ENCODE measurements around the gene ANKMY1.
"Not testable (repeated sequence)": the region's sequence is repeated elsewhere in the genome, so short reads cannot be mapped to it uniquely, and the experiment has no call there.

Gene ANKMY1

DNA sequence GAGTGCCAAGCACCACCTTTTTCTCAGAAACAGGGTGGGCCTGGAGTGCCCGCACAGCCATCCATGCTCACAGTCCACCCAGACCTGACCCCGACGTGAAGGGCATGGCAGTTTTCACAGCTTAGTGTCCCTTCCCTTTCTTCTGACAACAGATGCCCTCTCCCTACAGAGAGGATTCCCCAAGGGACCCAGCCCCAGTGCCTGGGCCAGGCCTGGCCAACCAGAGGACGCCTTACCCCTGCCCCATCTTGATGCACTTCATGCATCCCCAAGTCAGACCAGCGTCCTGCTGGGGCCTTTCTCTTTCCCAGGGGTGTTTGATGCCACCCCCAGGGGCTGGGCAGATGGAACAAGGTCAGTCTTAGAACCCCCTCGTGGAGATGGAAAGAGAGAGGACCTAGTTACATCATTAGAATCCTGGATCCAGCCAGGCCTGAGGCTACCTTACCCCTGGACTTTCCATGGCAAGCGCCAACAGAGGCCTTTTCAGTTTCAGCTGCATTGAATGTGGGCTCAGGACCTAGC is 3.8 kb downstream of the ANKMY1 start:
- TF ChIP-seq, protein P1, sequence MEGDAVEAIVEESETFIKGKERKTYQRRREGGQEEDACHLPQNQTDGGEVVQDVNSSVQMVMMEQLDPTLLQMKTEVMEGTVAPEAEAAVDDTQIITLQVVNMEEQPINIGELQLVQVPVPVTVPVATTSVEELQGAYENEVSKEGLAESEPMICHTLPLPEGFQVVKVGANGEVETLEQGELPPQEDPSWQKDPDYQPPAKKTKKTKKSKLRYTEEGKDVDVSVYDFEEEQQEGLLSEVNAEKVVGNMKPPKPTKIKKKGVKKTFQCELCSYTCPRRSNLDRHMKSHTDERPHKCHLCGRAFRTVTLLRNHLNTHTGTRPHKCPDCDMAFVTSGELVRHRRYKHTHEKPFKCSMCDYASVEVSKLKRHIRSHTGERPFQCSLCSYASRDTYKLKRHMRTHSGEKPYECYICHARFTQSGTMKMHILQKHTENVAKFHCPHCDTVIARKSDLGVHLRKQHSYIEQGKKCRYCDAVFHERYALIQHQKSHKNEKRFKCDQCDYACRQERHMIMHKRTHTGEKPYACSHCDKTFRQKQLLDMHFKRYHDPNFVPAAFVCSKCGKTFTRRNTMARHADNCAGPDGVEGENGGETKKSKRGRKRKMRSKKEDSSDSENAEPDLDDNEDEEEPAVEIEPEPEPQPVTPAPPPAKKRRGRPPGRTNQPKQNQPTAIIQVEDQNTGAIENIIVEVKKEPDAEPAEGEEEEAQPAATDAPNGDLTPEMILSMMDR (IDR thresholded peaks at IDR 0.05; ENCODE audit: insufficient read depth, low read depth, low read length, missing control alignments) = no peak
- no peak for DNase-seq (ENCODE audit: low read depth)
- H3K4me3 ChIP-seq (ENCODE audit: low read depth, low read length) = no peak overlapping the region

DNA sequence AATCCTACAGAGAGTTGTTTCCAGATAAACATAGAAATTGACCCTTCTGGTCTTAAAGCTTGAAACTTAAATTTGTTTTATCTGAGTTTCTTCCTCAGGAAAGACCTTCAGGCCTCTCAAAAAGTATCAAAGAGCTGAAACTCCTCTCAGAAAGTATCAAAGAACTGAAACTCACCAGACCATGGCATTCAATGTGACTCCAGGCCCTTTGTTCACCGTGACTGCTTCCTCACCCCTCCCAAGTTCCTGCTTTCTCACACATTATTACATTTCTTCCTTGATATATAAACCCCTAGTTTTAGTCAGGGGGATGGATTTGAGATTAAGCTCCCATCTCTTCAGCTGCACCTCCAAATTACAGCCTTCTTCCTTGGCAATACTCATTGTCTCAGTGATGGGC is 6.0 kb downstream of the ANKMY1 start:
- TF ChIP-seq, protein P1 (IDR thresholded peaks at IDR 0.05; ENCODE audit: insufficient read depth, low read depth, low read length, missing control alignments) = no peak
- peak; percentile 37 for DNase-seq (ENCODE audit: low read depth)
- no peak overlapping the region for H3K4me3 ChIP-seq (ENCODE audit: low read depth, low read length)

DNA sequence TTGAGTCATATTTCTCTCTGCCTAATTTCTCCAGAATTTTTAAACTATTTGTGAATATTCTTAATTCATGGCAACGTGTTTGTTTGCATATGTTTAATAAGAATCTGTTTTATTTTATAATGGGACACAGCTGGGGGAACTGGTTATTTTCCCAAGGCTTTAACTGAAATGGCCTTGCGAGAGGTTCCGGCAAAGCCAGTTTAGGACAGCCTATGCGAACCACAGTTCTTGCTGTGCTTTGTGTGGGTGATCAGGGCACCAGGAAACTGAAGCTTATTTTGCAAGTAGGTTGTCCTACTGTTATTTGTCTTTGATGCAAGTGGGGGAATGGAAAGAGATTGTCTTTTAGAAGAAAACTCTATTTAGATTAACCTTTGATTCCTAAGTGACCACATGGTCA is 6.5 kb downstream of the ANKMY1 start:
- no peak for DNase-seq (ENCODE audit: low read depth)
- TF ChIP-seq, protein P1 (IDR thresholded peaks at IDR 0.05; ENCODE audit: insufficient read depth, low read depth, low read length, missing control alignments) = no peak
- no peak overlapping the region for H3K4me3 ChIP-seq (ENCODE audit: low read depth, low read length)

DNA sequence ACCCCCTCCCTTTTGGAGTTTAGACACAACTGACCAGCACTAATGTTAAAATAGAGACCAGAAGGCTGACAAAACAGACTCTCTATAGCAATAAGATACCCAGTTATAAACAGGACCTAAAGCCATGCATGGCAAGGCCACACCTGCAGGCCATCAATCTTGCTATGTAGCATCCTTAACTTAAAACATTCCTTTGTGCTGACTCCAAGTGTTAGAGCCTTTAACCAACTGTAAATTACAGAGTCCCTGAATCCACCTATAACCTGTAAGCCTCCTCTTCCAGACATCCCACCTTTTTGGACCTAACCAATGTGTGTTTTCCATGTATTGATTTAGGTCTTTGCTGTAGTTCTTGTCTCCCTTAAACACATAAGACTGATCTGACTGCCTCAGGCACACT is 17.9 kb downstream of the ANKMY1 start:
- TF ChIP-seq, protein P1 (IDR thresholded peaks at IDR 0.05; ENCODE audit: insufficient read depth, low read depth, low read length, missing control alignments) = no peak
- H3K4me3 ChIP-seq (ENCODE audit: low read depth, low read length) = no peak overlapping the region
- no peak for DNase-seq (ENCODE audit: low read depth)

DNA sequence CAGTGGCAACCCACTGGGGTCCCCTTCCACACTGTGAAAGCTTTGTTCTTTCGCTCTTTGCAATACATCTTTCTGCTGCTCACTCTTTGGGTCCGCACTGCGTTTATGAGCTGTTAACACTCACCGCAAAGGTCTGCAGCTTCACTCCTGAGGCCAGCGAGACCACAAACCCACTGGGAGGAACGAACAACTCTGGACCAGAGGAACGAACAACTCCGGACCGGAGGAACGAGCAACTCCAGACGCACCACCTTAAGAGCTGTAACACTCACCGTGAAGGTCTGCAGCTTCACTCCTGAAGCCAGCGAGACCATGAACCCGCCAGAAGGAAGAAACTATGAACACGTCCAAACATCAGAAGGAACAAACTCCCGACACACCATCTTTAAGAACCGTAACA is 18.7 kb downstream of the ANKMY1 start:
- DNase-seq (ENCODE audit: low read depth); H3K4me3 ChIP-seq (ENCODE audit: low read depth, low read length): not testable (repeated sequence)

DNA sequence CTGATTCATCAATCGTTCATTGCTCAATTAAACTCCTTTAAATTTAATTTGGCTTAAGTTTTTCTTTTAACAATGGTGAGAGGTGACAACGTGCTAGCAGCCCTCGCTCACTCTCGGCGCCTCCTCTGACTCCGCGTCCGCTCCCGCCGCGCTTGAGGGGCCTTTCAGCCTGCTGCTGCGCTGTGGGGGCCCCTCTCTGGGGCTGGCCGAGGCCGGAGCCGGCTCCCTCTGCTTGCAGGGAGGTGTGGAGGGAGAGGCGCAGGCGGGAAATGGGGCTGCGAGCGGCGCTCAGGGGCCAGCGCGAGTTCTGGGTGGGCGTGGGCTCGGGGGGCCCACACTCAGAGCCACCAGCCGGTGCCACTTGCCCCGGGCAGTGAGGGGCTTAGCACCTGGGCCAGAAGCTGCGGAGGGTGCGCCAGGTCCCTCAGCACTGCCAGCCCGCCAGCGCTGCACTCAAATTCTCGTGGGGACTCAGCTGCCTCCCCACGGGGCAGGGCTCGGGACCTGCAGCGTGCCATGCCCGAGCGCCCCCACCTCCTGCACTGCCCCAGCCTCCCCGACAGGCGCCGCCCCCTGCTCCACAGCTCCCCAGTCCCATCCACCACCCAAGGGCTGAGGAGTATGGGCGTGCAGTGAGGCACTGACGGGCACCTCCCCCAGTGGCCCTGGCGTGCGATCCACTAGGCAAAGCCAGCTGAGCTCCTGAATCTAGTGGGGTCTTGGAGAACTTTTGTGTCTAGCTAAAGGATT is 19.6 kb downstream of the ANKMY1 start:
- TF ChIP-seq, protein P1 (IDR thresholded peaks at IDR 0.05; ENCODE audit: insufficient read depth, low read depth, low read length, missing control alignments) = no peak
- H3K4me3 ChIP-seq (ENCODE audit: low read depth, low read length) = no peak overlapping the region
- no peak for DNase-seq (ENCODE audit: low read depth)

DNA sequence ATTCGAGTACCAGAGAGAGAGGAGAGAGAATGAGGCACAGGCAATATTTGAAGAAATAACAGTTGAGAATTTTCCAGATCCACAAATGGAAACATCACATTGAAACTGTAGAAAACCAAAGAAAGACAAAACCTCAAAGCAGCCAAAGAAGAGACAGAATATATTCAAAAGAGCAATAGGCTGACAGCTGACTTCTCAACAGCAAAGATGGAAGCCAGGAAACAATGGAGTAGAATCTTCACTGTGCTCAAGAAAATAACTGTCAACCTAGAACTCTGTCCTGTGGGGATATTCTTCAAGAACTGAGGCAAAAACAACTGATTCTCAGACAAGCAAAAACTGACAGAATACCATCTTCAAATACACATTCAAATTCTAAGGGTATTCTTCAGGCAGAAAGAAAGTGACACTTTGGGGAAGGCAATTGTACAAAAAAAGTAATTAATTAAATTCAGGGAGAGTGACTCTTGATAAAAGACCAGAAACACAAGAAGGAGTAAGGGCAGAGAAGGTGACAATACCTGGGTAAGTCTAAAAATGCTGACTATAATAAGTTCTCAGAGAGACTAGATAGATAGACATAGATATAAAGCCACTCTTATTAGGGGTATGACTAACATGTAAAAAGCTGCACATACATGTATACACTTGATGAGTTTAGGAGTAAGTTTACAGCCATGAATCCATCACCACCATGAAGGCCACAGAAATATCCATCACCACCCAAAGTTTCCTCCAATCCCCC is 25.6 kb downstream of the ANKMY1 start:
- no peak for DNase-seq (ENCODE audit: low read depth)
- TF ChIP-seq, protein P1 (IDR thresholded peaks at IDR 0.05; ENCODE audit: insufficient read depth, low read depth, low read length, missing control alignments) = no peak
- H3K4me3 ChIP-seq (ENCODE audit: low read depth, low read length) = no peak overlapping the region
